SK-N-SH (cell line): ENCODE results near the gene TIAM1. TPM values are rescaled to one million over a fixed set of nuclear protein-coding genes. Genes with fewer than 3 reads are reported as not detected.

Experiments used
- CTCF ChIA-PET: fragments of 300-600, 350-600 bp; formaldehyde crosslinking; extraction: SDS; loops from one replicate; lab custom pipeline; 2021; lab: Yijun Ruan, JAX
- POLR2A ChIA-PET: fragments of 350-600 bp; sonication (Branson Sonifier 250); formaldehyde crosslinking; extraction: SDS; loops from one replicate; lab custom pipeline; 2020; ENCODE audit warnings: antibody characterized with exemption, inconsistent platforms; lab: Yijun Ruan, JAX
- DNase-seq: peaks from one replicate; pipeline ENCODE4 v3.0.0; 2012
- H2AFZ ChIP-seq: fragments of 200-600 bp; sonication (generic); 2 replicates; pipeline ENCODE4 v1.8.1; 2016; ENCODE audit warnings: antibody characterized with exemption, mild to moderate bottlenecking, low read depth
- H3F3A ChIP-seq: fragments of 200-600 bp; sonication (generic); replicated peaks from 2 replicates; pipeline ENCODE3; 2016; ENCODE audit warnings: antibody characterized with exemption, mild to moderate bottlenecking; ENCODE audit not compliant: insufficient read depth
- H3K27ac ChIP-seq, 2 experiments: fragments of 200-500 bp in 1 of 2; fragments of 200-600 bp in 1 of 2; sonication (Bioruptor generic) in 1 of 2; sonication (generic), shearing (Covaris generic) in 1 of 2; 2 replicates each; pipeline versions ENCODE4 v1.5.1 to v1.6.1; 2014 to 2016; ENCODE audit warnings: low read depth in 2 of 2, inconsistent platforms in 1 of 2, low read length in 1 of 2, mild to moderate bottlenecking in 1 of 2, mixed read lengths in 1 of 2
- H3K27me3 ChIP-seq: fragments of 200-600 bp; sonication (generic), shearing (Covaris generic); 2 replicates; pipeline ENCODE4 v1.6.1; 2016; ENCODE audit warnings: mixed run types; ENCODE audit not compliant: insufficient read depth
- H3K36me3 ChIP-seq, 2 experiments: fragments of 200-500 bp in 1 of 2; fragments of 200-600 bp in 1 of 2; sonication (Bioruptor generic) in 1 of 2; sonication (generic) in 1 of 2; replicated peaks in 1 of 2; 2 replicates each; pipeline versions ENCODE3 to v1.5.1; 2014 to 2016; ENCODE audit warnings: low read length in 1 of 2, mild to moderate bottlenecking in 1 of 2; ENCODE audit not compliant: insufficient read depth in 2 of 2, control insufficient read depth in 1 of 2
- H3K4me1 ChIP-seq, 2 experiments: fragments of 200-500 bp in 1 of 2; fragments of 200-600 bp in 1 of 2; sonication (Bioruptor generic) in 1 of 2; sonication (generic), shearing (Covaris generic) in 1 of 2; 2 replicates each; pipeline versions ENCODE4 v1.5.1 to v1.6.1; 2014 to 2016; ENCODE audit warnings: low read depth in 1 of 2, low read length in 1 of 2, mixed run types in 1 of 2; ENCODE audit not compliant: insufficient read depth in 2 of 2, control insufficient read depth in 1 of 2
- H3K4me2 ChIP-seq: fragments of 200-600 bp; sonication (generic), shearing (Covaris generic); 2 replicates; pipeline ENCODE4 v1.6.1; 2017; ENCODE audit warnings: mixed run types
- H3K4me3 ChIP-seq, 2 experiments: fragments of 200-500 bp in 1 of 2; fragments of 200-600 bp in 1 of 2; sonication (Bioruptor generic) in 1 of 2; sonication (generic), shearing (Covaris generic) in 1 of 2; 2 replicates each; pipeline versions ENCODE4 v1.5.1 to v1.8.1; 2014 to 2016; ENCODE audit warnings: low read depth in 2 of 2, inconsistent platforms in 1 of 2, low read length in 1 of 2, mild to moderate bottlenecking in 1 of 2, mixed read lengths in 1 of 2, moderate library complexity in 1 of 2
- H3K79me2 ChIP-seq: fragments of 200-600 bp; sonication (generic); 2 replicates; pipeline ENCODE4 v1.8.1; 2017; ENCODE audit warnings: mild to moderate bottlenecking; ENCODE audit not compliant: insufficient read depth
- H3K9ac ChIP-seq: fragments of 200-600 bp; sonication (generic); 2 replicates; pipeline ENCODE4 v1.6.1; 2017; ENCODE audit warnings: mixed run types
- H3K9me2 ChIP-seq: fragments of 200-600 bp; sonication (generic); 2 replicates; pipeline ENCODE4 v1.6.1; 2017; ENCODE audit warnings: mixed run types
- H3K9me3 ChIP-seq: fragments of 200-600 bp; sonication (generic); 2 replicates; pipeline ENCODE4 v1.6.1; 2017; ENCODE audit warnings: mixed run types, mild to moderate bottlenecking, moderate library complexity
- H4K20me1 ChIP-seq: fragments of 200-600 bp; sonication (generic); 2 replicates; pipeline ENCODE4 v1.6.1; 2017; ENCODE audit warnings: mild to moderate bottlenecking, mixed run types; ENCODE audit not compliant: insufficient read depth
- CHD2 ChIP-seq: fragments of 150-350 bp; IDR thresholded peaks from 2 replicates; pipeline ENCODE4 v1.6.1; 2018; ENCODE audit warnings: low read length; ENCODE audit not compliant: partially characterized antibody
- ELF1 ChIP-seq: IDR thresholded peaks from 2 replicates; pipeline ENCODE4 v1.4.0; 2012
- EP300 ChIP-seq, 2 experiments: IDR thresholded peaks; 2 replicates each; pipeline versions ENCODE4 v1.4.0 to v1.6.1; 2012; ENCODE audit warnings: borderline replicate concordance in 1 of 2, low read depth in 1 of 2, low read length in 1 of 2
- EZH2phosphoT487 ChIP-seq: fragments of 200-600 bp; sonication (generic); IDR thresholded peaks from 2 replicates; pipeline ENCODE4 v1.6.1; 2017; ENCODE audit warnings: low read depth, mixed run types, mild to moderate bottlenecking, antibody characterized with exemption, moderate library complexity, borderline replicate concordance
- FOXM1 ChIP-seq: IDR thresholded peaks from 2 replicates; pipeline ENCODE4 v1.4.0; 2012; ENCODE audit warnings: low read depth, mild to moderate bottlenecking
- GABPA ChIP-seq: IDR thresholded peaks from 2 replicates; pipeline ENCODE4 v1.4.0; 2012; ENCODE audit warnings: low read depth, mild to moderate bottlenecking
- JUND ChIP-seq: IDR thresholded peaks from 2 replicates; pipeline ENCODE4 v1.4.0; 2012
- MEF2A ChIP-seq: IDR thresholded peaks from 2 replicates; pipeline ENCODE4 v1.4.0; 2012; ENCODE audit warnings: low read depth, borderline replicate concordance
- NRF1 ChIP-seq: IDR thresholded peaks from 2 replicates; pipeline ENCODE4 v1.6.1; 2012; ENCODE audit warnings: low read depth, mild to moderate bottlenecking, low read length
- RAD21 ChIP-seq: IDR thresholded peaks from 2 replicates; pipeline ENCODE4 v1.6.1; 2012; ENCODE audit warnings: mild to moderate bottlenecking, low read length
- RCOR1 ChIP-seq: fragments of 150-350 bp; IDR thresholded peaks from 2 replicates; pipeline ENCODE4 v1.6.1; 2017; ENCODE audit warnings: antibody characterized with exemption, low read length
- RXRA ChIP-seq: IDR thresholded peaks from 2 replicates; pipeline ENCODE4 v1.4.0; 2012; ENCODE audit warnings: low read depth, mild to moderate bottlenecking, borderline replicate concordance
- SMC3 ChIP-seq: IDR thresholded peaks from 2 replicates; pipeline ENCODE4 v1.6.1; 2012; ENCODE audit warnings: low read depth, low read length, improper control_type of control experiment
- TCF12 ChIP-seq: IDR thresholded peaks from 2 replicates; pipeline ENCODE4 v1.4.0; 2012
- TEAD4 ChIP-seq: IDR thresholded peaks from 2 replicates; pipeline ENCODE4 v1.4.0; 2012; ENCODE audit warnings: mild to moderate bottlenecking, borderline replicate concordance; ENCODE audit not compliant: insufficient read depth
- whole genome bisulfite sequencing: methylation state at CpG from one replicate; pipeline ENCODE4 v1.1.6; 2017; ENCODE audit warnings: low lambda C conversion rate; 5-methylcytosine and 5-hydroxymethylcytosine counted together
- polyA plus RNA-seq, 3 experiments: library from polyadenylated mRNA; depleted of rRNA; stranded (reverse); fragments of >200 nt; gene quantifications; 2 replicates each; pipeline ENCODE4 v1.2.3, GENCODE V29; 2012
- TF ChIP-seq, protein P1 (sequence below): fragments of 200-600 bp; sonication (generic); IDR thresholded peaks from 2 replicates; pipeline ENCODE4 v1.6.1; 2017; ENCODE audit warnings: antibody characterized with exemption, mild to moderate bottlenecking, moderate library complexity
- TF ChIP-seq, protein P2 (sequence below): IDR thresholded peaks from 2 replicates; pipeline ENCODE4 v1.4.0; 2012; ENCODE audit warnings: low read depth, borderline replicate concordance
- TF ChIP-seq, protein P3 (sequence below): IDR thresholded peaks from 2 replicates; pipeline ENCODE4; 2012
- TF ChIP-seq, protein P4 (sequence below): fragments of 150-350 bp; IDR thresholded peaks from 2 replicates; pipeline ENCODE4 v1.6.1; 2017; ENCODE audit warnings: antibody characterized with exemption, low read length, low read depth, borderline replicate concordance

TIAM1 gene
- polyA plus RNA-seq, 1 of the 3 experiments (the other 2 are of a cell fraction), result 1.7 TPM

DNA sequence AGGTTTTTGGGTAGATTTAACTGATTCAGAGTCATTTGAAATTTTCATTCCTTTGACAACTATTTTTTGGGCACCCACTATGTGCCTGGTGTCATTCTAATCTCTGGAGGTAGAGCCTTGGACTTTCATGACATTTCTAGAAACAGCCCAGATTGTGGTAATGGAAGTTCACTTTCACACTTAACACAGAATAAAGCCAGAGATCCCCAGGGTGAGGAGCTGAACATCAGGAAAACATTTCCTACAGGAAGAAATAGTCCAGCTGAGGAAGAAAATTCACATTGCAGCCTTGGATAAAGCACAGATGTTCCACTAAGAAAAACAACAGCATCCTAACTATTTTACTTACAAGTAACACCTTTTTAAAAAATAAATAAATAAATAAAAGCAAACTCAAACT lies 203.4 kb downstream of the TIAM1 start:
- DNase-seq, result no peak
- Histone ChIP-seq H3K4me2 (no peak overlapping the region), H3K79me2 (no peaks in the 10 kb centered on the region), H3K9ac (no peak overlapping the region), H3K36me3 (no peaks in the 10 kb centered on the region), H3K27ac (no peak overlapping the region; a peak in 1 of 4 replicates), H3K4me1 (peaks cover 0 to 37% of the 10 kb centered on the region in 2 experiments; a peak in 2 of 4 replicates), H3F3A (no peaks in the 10 kb centered on the region), H3K9me2 (no peaks in the 10 kb centered on the region), H3K9me3 (no peaks in the 10 kb centered on the region), H3K4me3 (no peak overlapping the region), H3K27me3 (no peaks in the 10 kb centered on the region), H4K20me1 (no peaks in the 10 kb centered on the region), H2AFZ (no peak overlapping the region)
- ChIA-PET POLR2A (no interaction called here), CTCF (no interaction called here)
- TF ChIP-seq, protein P1, sequence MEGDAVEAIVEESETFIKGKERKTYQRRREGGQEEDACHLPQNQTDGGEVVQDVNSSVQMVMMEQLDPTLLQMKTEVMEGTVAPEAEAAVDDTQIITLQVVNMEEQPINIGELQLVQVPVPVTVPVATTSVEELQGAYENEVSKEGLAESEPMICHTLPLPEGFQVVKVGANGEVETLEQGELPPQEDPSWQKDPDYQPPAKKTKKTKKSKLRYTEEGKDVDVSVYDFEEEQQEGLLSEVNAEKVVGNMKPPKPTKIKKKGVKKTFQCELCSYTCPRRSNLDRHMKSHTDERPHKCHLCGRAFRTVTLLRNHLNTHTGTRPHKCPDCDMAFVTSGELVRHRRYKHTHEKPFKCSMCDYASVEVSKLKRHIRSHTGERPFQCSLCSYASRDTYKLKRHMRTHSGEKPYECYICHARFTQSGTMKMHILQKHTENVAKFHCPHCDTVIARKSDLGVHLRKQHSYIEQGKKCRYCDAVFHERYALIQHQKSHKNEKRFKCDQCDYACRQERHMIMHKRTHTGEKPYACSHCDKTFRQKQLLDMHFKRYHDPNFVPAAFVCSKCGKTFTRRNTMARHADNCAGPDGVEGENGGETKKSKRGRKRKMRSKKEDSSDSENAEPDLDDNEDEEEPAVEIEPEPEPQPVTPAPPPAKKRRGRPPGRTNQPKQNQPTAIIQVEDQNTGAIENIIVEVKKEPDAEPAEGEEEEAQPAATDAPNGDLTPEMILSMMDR, result no peak
- no peak for TF ChIP-seq GABPA
- no peak for TF ChIP-seq JUND
- no peak for TF ChIP-seq ELF1
- no peak for TF ChIP-seq RAD21
- no peak for TF ChIP-seq MEF2A
- TF ChIP-seq FOXM1, result no peak
- TF ChIP-seq EP300 (IDR thresholded peaks at IDR 0.05; ENCODE audit: borderline replicate concordance in 1 of 2, low read depth in 1 of 2, low read length in 1 of 2), result no peak
- no peak for TF ChIP-seq CHD2
- TF ChIP-seq, protein P2, sequence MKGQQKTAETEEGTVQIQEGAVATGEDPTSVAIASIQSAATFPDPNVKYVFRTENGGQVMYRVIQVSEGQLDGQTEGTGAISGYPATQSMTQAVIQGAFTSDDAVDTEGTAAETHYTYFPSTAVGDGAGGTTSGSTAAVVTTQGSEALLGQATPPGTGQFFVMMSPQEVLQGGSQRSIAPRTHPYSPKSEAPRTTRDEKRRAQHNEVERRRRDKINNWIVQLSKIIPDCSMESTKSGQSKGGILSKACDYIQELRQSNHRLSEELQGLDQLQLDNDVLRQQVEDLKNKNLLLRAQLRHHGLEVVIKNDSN, result no peak
- no peak for TF ChIP-seq TEAD4
- no peak for TF ChIP-seq RXRA
- TF ChIP-seq, protein P3, sequence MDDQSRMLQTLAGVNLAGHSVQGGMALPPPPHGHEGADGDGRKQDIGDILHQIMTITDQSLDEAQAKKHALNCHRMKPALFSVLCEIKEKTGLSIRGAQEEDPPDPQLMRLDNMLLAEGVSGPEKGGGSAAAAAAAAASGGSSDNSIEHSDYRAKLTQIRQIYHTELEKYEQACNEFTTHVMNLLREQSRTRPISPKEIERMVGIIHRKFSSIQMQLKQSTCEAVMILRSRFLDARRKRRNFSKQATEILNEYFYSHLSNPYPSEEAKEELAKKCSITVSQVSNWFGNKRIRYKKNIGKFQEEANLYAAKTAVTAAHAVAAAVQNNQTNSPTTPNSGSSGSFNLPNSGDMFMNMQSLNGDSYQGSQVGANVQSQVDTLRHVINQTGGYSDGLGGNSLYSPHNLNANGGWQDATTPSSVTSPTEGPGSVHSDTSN, result no peak
- TF ChIP-seq TCF12, result no peak
- TF ChIP-seq, protein P4, sequence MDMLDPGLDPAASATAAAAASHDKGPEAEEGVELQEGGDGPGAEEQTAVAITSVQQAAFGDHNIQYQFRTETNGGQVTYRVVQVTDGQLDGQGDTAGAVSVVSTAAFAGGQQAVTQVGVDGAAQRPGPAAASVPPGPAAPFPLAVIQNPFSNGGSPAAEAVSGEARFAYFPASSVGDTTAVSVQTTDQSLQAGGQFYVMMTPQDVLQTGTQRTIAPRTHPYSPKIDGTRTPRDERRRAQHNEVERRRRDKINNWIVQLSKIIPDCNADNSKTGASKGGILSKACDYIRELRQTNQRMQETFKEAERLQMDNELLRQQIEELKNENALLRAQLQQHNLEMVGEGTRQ, result no peak

DNA sequence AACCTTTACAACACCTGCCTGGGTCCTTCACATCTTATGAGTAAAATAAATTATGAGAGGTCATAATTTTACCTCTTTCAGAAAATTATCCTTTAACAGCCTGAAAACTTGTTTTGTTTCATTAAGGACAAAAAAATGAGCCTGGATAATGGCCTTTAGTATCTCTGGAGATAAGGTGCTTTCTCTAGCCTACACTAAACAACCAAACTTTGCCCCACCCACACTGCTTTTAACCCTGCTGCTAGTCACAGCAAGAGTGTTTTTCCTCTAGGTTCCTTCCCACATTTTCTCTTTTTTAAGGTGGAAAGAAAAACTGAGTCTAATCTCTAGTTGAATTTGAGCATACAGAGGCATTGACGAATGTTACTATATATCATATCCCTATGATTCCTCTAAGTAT lies 204.0 kb downstream of the TIAM1 start:
- Histone ChIP-seq H3K9me3 (no peaks in the 10 kb centered on the region), H3K36me3 (peaks cover 0 to 5% of the 10 kb centered on the region in 2 experiments), H3F3A (no peaks in the 10 kb centered on the region), H4K20me1 (no peaks in the 10 kb centered on the region), H3K27me3 (no peaks in the 10 kb centered on the region), H3K79me2 (no peaks in the 10 kb centered on the region), H3K9me2 (no peaks in the 10 kb centered on the region), H2AFZ (no peak overlapping the region), H3K4me3 (no peak overlapping the region), H3K9ac (no peak overlapping the region), H3K27ac (no peak overlapping the region), H3K4me2 (no peak overlapping the region), H3K4me1 (peaks cover 0 to 36% of the 10 kb centered on the region in 2 experiments; a peak in 2 of 4 replicates)
- no peak for DNase-seq
- CTCF ChIA-PET, result no interaction called here
- WGBS, result 74% methylated on average over 1 of the region's 1 CpG
- POLR2A ChIA-PET, result no interaction called here
- TF ChIP-seq EZH2phosphoT487 (no peak), NRF1 (no peak), FOXM1 (no peak), SMC3 (no peak), RCOR1 (no peak)
